ENCODE data around the gene MMAB. TPM values are rescaled to one million over a fixed set of nuclear protein-coding genes. Genes with fewer than 3 reads are reported as not detected.

MMAB gene
- total and polyA plus RNA-seq, 2 donors, result 28.7 to 30.7 TPM

DNA sequence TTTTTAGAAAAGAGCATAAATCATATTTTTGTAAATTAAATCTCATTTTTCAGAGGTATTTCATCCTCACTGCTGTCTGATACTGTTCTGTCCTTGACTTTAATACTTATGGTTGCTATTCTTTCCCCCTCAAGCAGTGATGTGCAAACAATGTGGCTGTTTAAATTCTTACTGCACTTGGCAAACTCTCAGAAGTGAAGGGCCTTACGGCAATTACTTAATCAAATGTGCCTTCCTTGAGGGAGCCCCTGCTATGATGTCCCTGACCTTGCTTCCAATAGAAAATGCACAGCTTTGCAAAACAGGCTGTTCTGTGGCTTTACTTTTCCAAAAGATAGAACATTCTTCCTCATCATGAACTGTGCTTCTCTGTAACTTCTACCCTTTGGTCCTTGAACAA, 60.7 kb downstream of the MMAB start:
- Histone ChIP-seq H3K27ac (ENCODE audit: low read depth in 1 of 2, low read length in 1 of 2) (no peak overlapping the region), H3K27me3 (ENCODE audit: control insufficient read depth in 2 of 2, insufficient read depth in 1 of 2, low read length in 1 of 2) (no peaks in the 10 kb centered on the region), H3K36me3 (ENCODE audit: control insufficient read depth in 2 of 2, insufficient read depth in 2 of 2, low read length in 1 of 2) (peaks cover 61 to 73% of the 10 kb centered on the region in 2 donors), H3K4me3 (ENCODE audit: low read length in 2 of 2) (no peak overlapping the region), H3K9me3 (ENCODE audit: control insufficient read depth in 2 of 2, insufficient read depth in 1 of 2, low read length in 1 of 2) (no peaks in the 10 kb centered on the region), H3K4me1 (ENCODE audit: control insufficient read depth in 2 of 2, insufficient read depth in 2 of 2, low read length in 2 of 2) (no peaks in the 10 kb centered on the region)
- WGBS, result 98% methylated on average over 1 of the region's 1 CpG
- DNase-seq (ENCODE audit: low read depth in 6 of 9, low spot score in 9 of 9), result no peak

DNA sequence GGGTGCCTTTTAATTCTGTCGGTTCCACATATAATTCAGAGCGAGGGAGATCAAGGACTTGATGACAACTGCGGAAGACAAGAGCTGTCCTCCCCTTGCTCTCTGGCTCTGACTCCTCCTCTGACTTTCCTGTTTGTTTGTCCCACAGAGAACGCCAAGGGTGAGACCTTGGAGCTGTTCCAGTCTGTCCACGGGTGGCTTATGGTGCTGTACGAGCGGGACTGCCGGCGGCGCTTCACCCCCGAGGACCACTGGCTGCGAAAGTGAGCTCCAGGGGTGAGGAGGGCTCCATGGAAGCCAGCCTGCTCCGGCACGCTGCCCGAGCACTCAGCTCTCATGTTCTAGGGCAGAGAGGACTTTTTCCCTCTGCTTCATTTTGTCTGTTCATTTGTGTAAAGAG, 63.1 kb downstream of the MMAB start:
- WGBS, result 98% methylated on average over 15 of the region's 15 CpGs
- no peak overlapping the region for H3K27ac ChIP-seq (ENCODE audit: low read depth in 1 of 2, low read length in 1 of 2)
- H3K27me3 ChIP-seq (ENCODE audit: control insufficient read depth in 2 of 2, insufficient read depth in 1 of 2, low read length in 1 of 2), result no peaks in the 10 kb centered on the region
- peaks cover 63 to 75% of the 10 kb centered on the region in 2 donors for H3K36me3 ChIP-seq (ENCODE audit: control insufficient read depth in 2 of 2, insufficient read depth in 2 of 2, low read length in 1 of 2)
- no peak for DNase-seq (ENCODE audit: low read depth in 6 of 9, low spot score in 9 of 9)
- H3K4me3 ChIP-seq (ENCODE audit: low read length in 2 of 2), result no peak overlapping the region
- no peaks in the 10 kb centered on the region for H3K9me3 ChIP-seq (ENCODE audit: control insufficient read depth in 2 of 2, insufficient read depth in 1 of 2, low read length in 1 of 2)
- no peaks in the 10 kb centered on the region for H3K4me1 ChIP-seq (ENCODE audit: control insufficient read depth in 2 of 2, insufficient read depth in 2 of 2, low read length in 2 of 2)

DNA sequence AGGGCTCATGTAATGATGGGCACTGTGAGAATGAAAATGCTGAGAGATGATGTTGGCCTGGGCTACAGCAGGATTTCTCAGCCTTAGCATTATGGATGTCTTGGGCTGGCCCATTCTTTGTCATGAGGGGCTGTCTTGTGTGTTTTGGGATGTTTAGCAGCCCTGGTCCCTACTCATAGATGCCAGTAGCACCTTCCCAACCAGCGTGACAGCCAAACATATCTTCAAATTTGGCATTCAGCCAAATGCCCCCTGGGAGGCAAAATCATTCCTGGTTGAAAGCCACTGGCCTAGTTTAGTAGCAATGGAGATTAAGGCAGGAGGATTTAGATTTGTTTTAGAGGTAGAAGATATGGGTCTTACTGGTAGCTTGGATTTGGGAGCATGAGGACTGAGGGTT, 69.2 kb downstream of the MMAB start:
- DNase-seq (ENCODE audit: low read depth in 6 of 9, low spot score in 9 of 9), result no peak
- 100% methylated on average over 1 of the region's 1 CpG for WGBS
- peaks cover 68 to 79% of the 10 kb centered on the region in 2 donors for H3K36me3 ChIP-seq (ENCODE audit: control insufficient read depth in 2 of 2, insufficient read depth in 2 of 2, low read length in 1 of 2)
- H3K4me1 ChIP-seq (ENCODE audit: control insufficient read depth in 2 of 2, insufficient read depth in 2 of 2, low read length in 2 of 2), result no peaks in the 10 kb centered on the region
- no peaks in the 10 kb centered on the region for H3K9me3 ChIP-seq (ENCODE audit: control insufficient read depth in 2 of 2, insufficient read depth in 1 of 2, low read length in 1 of 2)
- no peak overlapping the region for H3K4me3 ChIP-seq (ENCODE audit: low read length in 2 of 2)
- H3K27me3 ChIP-seq (ENCODE audit: control insufficient read depth in 2 of 2, insufficient read depth in 1 of 2, low read length in 1 of 2), result no peaks in the 10 kb centered on the region
- H3K27ac ChIP-seq (ENCODE audit: low read depth in 1 of 2, low read length in 1 of 2), result no peak overlapping the region

Other genes with a start within 250 kb of the MMAB start
- under 0.01 TPM for gene MYO1H, start 225.6 kb downstream of the MMAB start, total RNA-seq
- 0.14 TPM for gene MYO1H, start 225.6 kb downstream of the MMAB start, polyA plus RNA-seq
- gene KCTD10, start 96.2 kb downstream of the MMAB start, total RNA-seq, result 8.9 TPM
- gene KCTD10, start 96.2 kb downstream of the MMAB start, polyA plus RNA-seq, result 17.5 TPM
- gene UBE3B, start 95.9 kb downstream of the MMAB start, total RNA-seq, result 11.7 TPM
- 13.5 TPM for gene UBE3B, start 95.9 kb downstream of the MMAB start, polyA plus RNA-seq
- 7.2 TPM for gene MVK, start 290 bp upstream of the MMAB start, total RNA-seq
- 10.4 TPM for gene MVK, start 290 bp upstream of the MMAB start, polyA plus RNA-seq
- gene FAM222A, start 140.3 kb upstream of the MMAB start, total RNA-seq, result 0.71 TPM
- gene FAM222A, start 140.3 kb upstream of the MMAB start, polyA plus RNA-seq, result 0.78 TPM

Measured in thymus (tissue), 11 donors.